ENCODE measurements around the gene CACNA1E.

CACNA1E gene

DNA sequence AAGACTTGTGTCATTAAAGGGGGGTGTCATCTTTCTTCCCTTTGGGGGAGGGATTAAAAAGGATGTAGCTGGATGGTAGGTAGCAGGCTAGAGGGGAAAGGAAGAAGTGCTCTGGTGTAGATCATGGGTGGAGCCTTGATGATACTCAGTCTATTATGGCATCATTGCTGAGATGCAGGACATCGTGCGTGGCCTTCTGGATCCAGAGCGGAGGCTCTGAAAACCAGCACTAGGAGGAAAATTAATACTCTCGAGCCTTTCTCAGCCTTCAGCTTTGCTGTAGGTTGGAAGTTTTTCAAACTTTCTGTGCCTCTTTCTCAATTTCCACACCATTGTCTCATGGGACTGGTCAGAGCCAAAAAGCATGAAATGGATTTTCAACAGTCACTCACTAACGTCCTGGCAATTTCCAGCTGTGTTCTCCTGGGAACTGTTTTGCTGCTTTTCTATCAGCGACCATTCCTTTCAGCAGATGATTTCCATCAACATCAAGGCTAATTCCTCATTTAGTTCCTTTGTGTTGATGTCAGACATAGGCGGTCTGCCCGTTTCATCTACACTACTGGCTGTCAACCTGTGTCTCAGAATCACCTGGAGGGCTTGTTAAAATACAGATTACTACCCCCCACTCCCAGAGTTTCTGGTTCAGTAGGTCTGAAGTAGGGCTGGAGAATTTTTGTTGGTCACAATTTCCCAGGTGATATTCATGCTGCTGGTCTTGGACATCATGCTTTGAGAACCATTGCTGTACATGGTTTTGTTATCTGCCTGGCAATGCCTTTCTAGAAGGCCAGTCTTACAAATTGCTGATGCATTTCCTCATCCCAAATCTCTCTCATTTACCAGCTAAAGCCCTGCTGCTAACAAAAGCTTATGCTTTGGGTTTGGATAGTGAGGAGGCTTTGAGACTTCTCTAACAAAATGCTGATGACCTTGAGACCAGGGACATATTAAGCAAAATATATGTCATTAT, 7.7 kb downstream of the CACNA1E start:
- no peak for DNase-seq (ENCODE audit: low read depth)
- TF ChIP-seq, protein P1, sequence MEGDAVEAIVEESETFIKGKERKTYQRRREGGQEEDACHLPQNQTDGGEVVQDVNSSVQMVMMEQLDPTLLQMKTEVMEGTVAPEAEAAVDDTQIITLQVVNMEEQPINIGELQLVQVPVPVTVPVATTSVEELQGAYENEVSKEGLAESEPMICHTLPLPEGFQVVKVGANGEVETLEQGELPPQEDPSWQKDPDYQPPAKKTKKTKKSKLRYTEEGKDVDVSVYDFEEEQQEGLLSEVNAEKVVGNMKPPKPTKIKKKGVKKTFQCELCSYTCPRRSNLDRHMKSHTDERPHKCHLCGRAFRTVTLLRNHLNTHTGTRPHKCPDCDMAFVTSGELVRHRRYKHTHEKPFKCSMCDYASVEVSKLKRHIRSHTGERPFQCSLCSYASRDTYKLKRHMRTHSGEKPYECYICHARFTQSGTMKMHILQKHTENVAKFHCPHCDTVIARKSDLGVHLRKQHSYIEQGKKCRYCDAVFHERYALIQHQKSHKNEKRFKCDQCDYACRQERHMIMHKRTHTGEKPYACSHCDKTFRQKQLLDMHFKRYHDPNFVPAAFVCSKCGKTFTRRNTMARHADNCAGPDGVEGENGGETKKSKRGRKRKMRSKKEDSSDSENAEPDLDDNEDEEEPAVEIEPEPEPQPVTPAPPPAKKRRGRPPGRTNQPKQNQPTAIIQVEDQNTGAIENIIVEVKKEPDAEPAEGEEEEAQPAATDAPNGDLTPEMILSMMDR (conservative IDR thresholded peaks at IDR 0.05; ENCODE audit: low read depth, low read length): no peak
- H3K4me3 ChIP-seq (ENCODE audit: low read length): no peak overlapping the region

DNA sequence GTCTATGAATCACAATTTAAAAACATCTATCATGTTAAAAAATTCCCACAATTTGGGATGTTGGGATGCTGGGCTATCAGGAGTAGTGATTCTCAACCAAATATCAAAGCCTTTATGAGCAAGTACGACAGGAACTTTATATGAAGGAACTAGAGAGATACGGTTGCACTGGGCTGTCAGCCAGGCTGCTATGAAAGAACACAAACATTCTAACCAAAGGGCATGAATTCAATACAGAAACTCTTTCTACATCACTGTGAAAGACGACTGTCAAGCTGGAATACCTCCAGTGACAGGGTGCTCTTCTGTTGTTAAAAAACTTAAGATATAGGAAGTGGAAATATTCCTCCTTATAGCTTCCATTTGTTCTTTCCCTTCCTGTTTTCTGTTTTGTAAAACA, 9.8 kb downstream of the CACNA1E start:
- no peak for DNase-seq (ENCODE audit: low read depth)
- H3K4me3 ChIP-seq (ENCODE audit: low read length): no peak overlapping the region
- TF ChIP-seq, protein P1 (conservative IDR thresholded peaks at IDR 0.05; ENCODE audit: low read depth, low read length): no peak

DNA sequence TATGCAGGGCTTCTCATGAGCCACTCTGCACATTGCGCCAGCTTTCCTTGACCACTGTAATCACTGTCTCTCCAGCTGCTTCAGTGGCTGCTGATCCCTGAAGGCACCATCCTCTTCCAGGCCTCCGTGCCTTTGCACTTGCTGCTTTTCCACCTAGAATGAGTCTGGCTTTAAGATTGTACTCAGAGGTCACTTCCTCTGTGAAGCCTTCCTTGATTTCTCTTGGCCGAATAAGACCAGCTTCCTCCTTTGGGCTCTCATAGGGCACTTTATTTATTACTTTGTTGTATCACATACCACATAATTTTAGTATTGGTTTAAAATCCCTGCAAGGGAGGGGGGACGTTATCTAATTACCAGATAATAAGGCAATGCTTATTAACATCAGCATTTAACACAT, 10.6 kb downstream of the CACNA1E start:
- TF ChIP-seq, protein P1 (conservative IDR thresholded peaks at IDR 0.05; ENCODE audit: low read depth, low read length): no peak
- no peak overlapping the region for H3K4me3 ChIP-seq (ENCODE audit: low read length)
- DNase-seq (ENCODE audit: low read depth): no peak

DNA sequence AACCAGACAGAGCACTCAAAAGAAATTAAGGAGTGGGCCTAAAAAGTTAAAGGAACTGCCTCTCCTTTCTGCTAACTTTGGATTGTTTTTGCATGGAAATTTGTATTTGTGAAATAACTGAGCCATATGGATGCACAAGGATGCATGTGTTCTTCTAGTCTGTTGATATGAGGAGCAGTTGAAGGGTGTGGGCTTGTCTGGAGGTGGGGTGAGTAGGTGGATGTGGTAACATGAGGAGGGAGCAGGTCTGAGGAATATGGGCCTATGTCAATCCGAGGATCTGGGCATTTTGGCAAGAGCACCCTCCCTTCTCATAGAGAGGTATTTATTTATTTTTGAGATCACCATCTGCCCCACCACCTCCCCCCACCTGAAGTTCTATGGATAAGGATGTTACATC, 13.4 kb downstream of the CACNA1E start:
- TF ChIP-seq, protein P1 (conservative IDR thresholded peaks at IDR 0.05; ENCODE audit: low read depth, low read length): no peak
- H3K4me3 ChIP-seq (ENCODE audit: low read length): no peak overlapping the region
- DNase-seq (ENCODE audit: low read depth): no peak

DNA sequence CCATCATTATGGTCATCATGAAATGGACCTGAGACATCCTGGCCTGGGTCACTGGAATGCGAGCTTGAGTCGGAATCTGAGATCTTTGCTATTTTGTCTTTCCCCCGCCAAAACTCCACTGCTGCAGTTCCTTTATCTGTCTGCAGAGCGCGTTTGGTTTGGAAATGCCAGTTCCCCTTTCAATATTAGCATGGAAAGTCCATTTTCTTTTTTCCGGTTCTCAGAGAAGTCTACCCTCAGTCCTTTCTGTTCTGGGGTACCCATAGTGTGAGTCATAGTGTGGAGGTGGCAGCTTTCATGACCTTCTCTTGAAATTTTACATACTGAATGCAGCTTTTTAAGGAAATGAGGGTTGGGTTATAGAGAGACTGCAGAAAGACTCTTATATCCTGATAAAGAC, 14.6 kb downstream of the CACNA1E start:
- no peak for DNase-seq (ENCODE audit: low read depth)
- no peak overlapping the region for H3K4me3 ChIP-seq (ENCODE audit: low read length)
- TF ChIP-seq, protein P1 (conservative IDR thresholded peaks at IDR 0.05; ENCODE audit: low read depth, low read length): peak; percentile 7

DNA sequence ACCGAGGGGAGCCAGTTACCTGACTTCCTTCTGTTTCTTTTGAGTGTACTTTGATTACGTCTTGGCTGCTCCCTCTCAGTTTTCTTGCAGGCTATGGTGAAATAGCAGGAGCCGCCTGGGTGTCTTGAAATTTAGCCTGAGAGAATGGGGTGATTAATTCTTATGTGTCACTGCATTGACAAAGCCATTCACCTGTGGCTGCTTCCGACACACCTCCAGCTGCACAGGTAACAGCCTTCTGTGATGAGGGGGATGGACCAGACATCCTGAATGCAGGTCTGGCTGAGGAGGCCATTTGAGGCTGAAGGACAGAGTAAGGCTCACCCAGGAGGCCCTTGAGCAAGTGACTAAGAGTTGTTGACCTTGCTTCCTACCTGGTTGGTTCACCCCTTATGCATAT, 16.5 kb downstream of the CACNA1E start:
- TF ChIP-seq, protein P1 (conservative IDR thresholded peaks at IDR 0.05; ENCODE audit: low read depth, low read length): no peak
- no peak overlapping the region for H3K4me3 ChIP-seq (ENCODE audit: low read length)
- DNase-seq (ENCODE audit: low read depth): no peak

DNA sequence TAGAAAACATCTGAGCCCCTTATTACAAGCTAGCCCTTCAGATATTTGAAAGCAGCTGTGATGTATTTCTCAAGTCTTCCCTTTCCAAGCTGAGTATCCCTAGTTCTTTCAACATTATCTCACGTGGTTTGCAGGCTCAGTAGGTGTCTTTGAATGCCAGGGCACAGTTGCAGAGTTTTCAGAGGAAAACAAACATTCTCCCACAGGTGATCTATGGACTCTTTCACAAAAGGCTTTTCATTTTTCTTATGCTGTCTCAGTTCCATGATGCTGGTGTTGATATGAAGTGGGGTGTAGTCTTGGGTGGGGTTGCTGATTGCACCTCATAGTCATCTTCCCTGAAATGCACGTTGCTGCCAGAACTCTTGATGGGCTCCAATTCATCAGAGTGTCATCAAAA, 17.3 kb downstream of the CACNA1E start:
- no peak for DNase-seq (ENCODE audit: low read depth)
- TF ChIP-seq, protein P1 (conservative IDR thresholded peaks at IDR 0.05; ENCODE audit: low read depth, low read length): no peak

More for the DNA sequence above, 17.3 kb downstream of the CACNA1E start:
- no peak overlapping the region for H3K4me3 ChIP-seq (ENCODE audit: low read length)

Measured in retinal pigment epithelial cell (primary cell).